Measurements from ENCODE around the gene PCDHB11.
"Not testable (repeated sequence)": the region's sequence is repeated elsewhere in the genome, so short reads cannot be mapped to it uniquely, and the experiment has no call there.

The PCDHB11 gene

GRCh38 chr5:141210849-141211248 lies 11.4 kb downstream of the PCDHB11 start:
- H3K4me3 Mint-ChIP-seq; H3K36me3 Mint-ChIP-seq; H3K4me1 Mint-ChIP-seq (ENCODE audit: low read depth); H3K27ac Mint-ChIP-seq; H3K9me3 Mint-ChIP-seq (ENCODE audit: low read depth): not testable (repeated sequence)
- H3K27me3 Mint-ChIP-seq = peaks cover 55% of the 10 kb centered on the region

- Mint-ChIP-seq H3K9me3 (ENCODE audit: low read depth) (peaks cover 17% of the 10 kb centered on the region), H3K36me3 (peaks cover 13% of the 10 kb centered on the region), H3K27me3 (peaks cover 45% of the 10 kb centered on the region)
- not testable (repeated sequence) for H3K4me3 Mint-ChIP-seq; H3K4me1 Mint-ChIP-seq (ENCODE audit: low read depth); H3K27ac Mint-ChIP-seq
Measured at GRCh38 chr5:141213656-141214339, 14.4 kb downstream of the PCDHB11 start, which contains the start of gene PCDHB13. Gene PCDHB13 (plus strand): TSS chr5:141213919. CDS start chr5:141214124, 205 bp downstream.

GRCh38 chr5:141214583-141214982 lies 15.2 kb downstream of the PCDHB11 start:
- Mint-ChIP-seq H3K27me3 (peaks cover 44% of the 10 kb centered on the region), H3K9me3 (ENCODE audit: low read depth) (peaks cover 22% of the 10 kb centered on the region), H3K36me3 (peaks cover 13% of the 10 kb centered on the region)
- not testable (repeated sequence) for H3K27ac Mint-ChIP-seq; H3K4me1 Mint-ChIP-seq (ENCODE audit: low read depth); H3K4me3 Mint-ChIP-seq

- peaks cover 46% of the 10 kb centered on the region for H3K27me3 Mint-ChIP-seq
- H3K4me1 Mint-ChIP-seq (ENCODE audit: low read depth) = not testable (repeated sequence)
Measured at GRCh38 chr5:141215504-141215903, 16.1 kb downstream of the PCDHB11 start.

GRCh38 chr5:141216035-141216434 lies 16.6 kb downstream of the PCDHB11 start:
- Mint-ChIP-seq H3K36me3 (peaks cover 15% of the 10 kb centered on the region), H3K27me3 (peaks cover 47% of the 10 kb centered on the region), H3K9me3 (ENCODE audit: low read depth) (peaks cover 30% of the 10 kb centered on the region)
- H3K4me1 Mint-ChIP-seq (ENCODE audit: low read depth); H3K27ac Mint-ChIP-seq; H3K4me3 Mint-ChIP-seq: not testable (repeated sequence)

More at GRCh38 chr5:141215504-141215903, 16.1 kb downstream of the PCDHB11 start:
- Mint-ChIP-seq H3K36me3 (peaks cover 15% of the 10 kb centered on the region), H3K9me3 (ENCODE audit: low read depth) (peaks cover 30% of the 10 kb centered on the region)
- H3K4me3 Mint-ChIP-seq, H3K27ac Mint-ChIP-seq: not testable (repeated sequence)

- H3K27ac Mint-ChIP-seq = no peak within 1 kb of the TSS
- no peak within 1 kb of the TSS for H3K4me3 Mint-ChIP-seq
- peaks cover 8% of the 10 kb centered on the region for H3K4me1 Mint-ChIP-seq (ENCODE audit: low read depth)
- peaks cover 33% of the 10 kb centered on the region for H3K9me3 Mint-ChIP-seq (ENCODE audit: low read depth)
- H3K36me3 Mint-ChIP-seq = peaks cover 19% of the 10 kb centered on the region
- H3K27me3 Mint-ChIP-seq = peaks cover 51% of the 10 kb centered on the region
Measured at GRCh38 chr5:141223112-141223783, 23.8 kb downstream of the PCDHB11 start, which contains the start of gene PCDHB14. Gene PCDHB14 (plus strand): TSS chr5:141223343. CDS start chr5:141223506, 163 bp downstream.

GRCh38 chr5:141224844-141225243 lies 25.4 kb downstream of the PCDHB11 start:
- not testable (repeated sequence) for H3K4me3 Mint-ChIP-seq; H3K4me1 Mint-ChIP-seq (ENCODE audit: low read depth); H3K27ac Mint-ChIP-seq
- Mint-ChIP-seq H3K27me3 (peaks cover 42% of the 10 kb centered on the region), H3K9me3 (ENCODE audit: low read depth) (peaks cover 26% of the 10 kb centered on the region), H3K36me3 (peaks cover 19% of the 10 kb centered on the region)

- not testable (repeated sequence) for H3K4me1 Mint-ChIP-seq (ENCODE audit: low read depth); H3K4me3 Mint-ChIP-seq; H3K27ac Mint-ChIP-seq
- Mint-ChIP-seq H3K27me3 (peaks cover 37% of the 10 kb centered on the region), H3K9me3 (ENCODE audit: low read depth) (peaks cover 21% of the 10 kb centered on the region), H3K36me3 (peaks cover 17% of the 10 kb centered on the region)
Measured at GRCh38 chr5:141225421-141225820, 26.0 kb downstream of the PCDHB11 start.

GRCh38 chr5:141234109-141234667 lies 34.8 kb downstream of the PCDHB11 start:
- peaks cover 23% of the 10 kb centered on the region for H3K36me3 Mint-ChIP-seq
- H3K9me3 Mint-ChIP-seq (ENCODE audit: low read depth) = peaks cover 29% of the 10 kb centered on the region
- no peak overlapping the region for H3K27ac Mint-ChIP-seq
- no peak overlapping the region for H3K4me3 Mint-ChIP-seq
- no peaks in the 10 kb centered on the region for H3K4me1 Mint-ChIP-seq (ENCODE audit: low read depth)
- H3K27me3 Mint-ChIP-seq = peaks cover 31% of the 10 kb centered on the region

- H3K4me3 Mint-ChIP-seq; H3K27ac Mint-ChIP-seq; H3K4me1 Mint-ChIP-seq (ENCODE audit: low read depth): not testable (repeated sequence)
- Mint-ChIP-seq H3K36me3 (peaks cover 34% of the 10 kb centered on the region), H3K27me3 (peaks cover 44% of the 10 kb centered on the region), H3K9me3 (ENCODE audit: low read depth) (peaks cover 41% of the 10 kb centered on the region)
Measured at GRCh38 chr5:141235922-141236321, 36.5 kb downstream of the PCDHB11 start.

GRCh38 chr5:141236516-141237313 lies 37.3 kb downstream of the PCDHB11 start:
- no peak overlapping the region for H3K4me3 Mint-ChIP-seq
- H3K4me1 Mint-ChIP-seq (ENCODE audit: low read depth) = no peaks in the 10 kb centered on the region
- peak overlapping the region; percentile 41 for H3K27ac Mint-ChIP-seq
- H3K9me3 Mint-ChIP-seq (ENCODE audit: low read depth) = peaks cover 38% of the 10 kb centered on the region
- H3K36me3 Mint-ChIP-seq = peaks cover 34% of the 10 kb centered on the region
- H3K27me3 Mint-ChIP-seq = peaks cover 44% of the 10 kb centered on the region

GRCh38 chr5:141241496-141241895 lies 42.1 kb downstream of the PCDHB11 start:
- peaks cover 37% of the 10 kb centered on the region for H3K9me3 Mint-ChIP-seq (ENCODE audit: low read depth)
- H3K4me1 Mint-ChIP-seq (ENCODE audit: low read depth) = no peaks in the 10 kb centered on the region
- peaks cover 35% of the 10 kb centered on the region for H3K27me3 Mint-ChIP-seq
- H3K36me3 Mint-ChIP-seq = peaks cover 36% of the 10 kb centered on the region
- H3K27ac Mint-ChIP-seq = no peak overlapping the region
- H3K4me3 Mint-ChIP-seq = no peak overlapping the region

GRCh38 chr5:141245250-141245717 lies 45.9 kb downstream of the PCDHB11 start, which contains the start of gene PCDHB15:
Gene PCDHB15 (plus strand): TSS chr5:141245395. CDS start chr5:141245579, 184 bp downstream.
- Mint-ChIP-seq H3K9me3 (ENCODE audit: low read depth) (peaks cover 30% of the 10 kb centered on the region), H3K27me3 (peaks cover 19% of the 10 kb centered on the region), H3K4me1 (ENCODE audit: low read depth) (no peaks in the 10 kb centered on the region), H3K27ac (no peak within 1 kb of the TSS), H3K36me3 (peaks cover 41% of the 10 kb centered on the region), H3K4me3 (no peak within 1 kb of the TSS)

GRCh38 chr5:141246971-141247370 lies 47.5 kb downstream of the PCDHB11 start:
- H3K4me1 Mint-ChIP-seq (ENCODE audit: low read depth); H3K4me3 Mint-ChIP-seq; H3K27ac Mint-ChIP-seq: not testable (repeated sequence)
- H3K36me3 Mint-ChIP-seq = peaks cover 32% of the 10 kb centered on the region
- peaks cover 11% of the 10 kb centered on the region for H3K27me3 Mint-ChIP-seq
- peaks cover 35% of the 10 kb centered on the region for H3K9me3 Mint-ChIP-seq (ENCODE audit: low read depth)

Data from activated naive CD8-positive, alpha-beta T cell (primary cell).